ENCODE data around the gene TBC1D1. TPM values are rescaled to one million over a fixed set of nuclear protein-coding genes. Genes with fewer than 3 reads are reported as not detected.

TBC1D1 gene
- total and polyA plus RNA-seq, 10 donors = 49.3 to 142 (median 95.5) TPM

- no peak overlapping the region for H3K4me3 ChIP-seq
- H3K27me3 ChIP-seq (replicated peaks in 1 of 7) = no peaks in the 10 kb centered on the region
- DNase-seq = no peak
- peaks cover 0 to 77% (median 10%) of the 10 kb centered on the region in 6 donors for H3K36me3 ChIP-seq
- no peaks in the 10 kb centered on the region for H3K9me3 ChIP-seq
- peaks cover 0 to 64% (median 2%) of the 10 kb centered on the region in 6 donors for H3K4me1 ChIP-seq
- TF ChIP-seq POLR2AphosphoS5 (IDR thresholded peaks at IDR 0.05) (no peak), POLR2A (IDR thresholded peaks at IDR 0.05) (no peak), CTCF (IDR thresholded peaks at IDR 0.05 in 8 of 11, conservative IDR thresholded peaks at IDR 0.05 in 3 of 11) (no peak)
- no peak overlapping the region for H3K27ac ChIP-seq
- intact Hi-C loops (cut with DNase I; ENCODE audit: low total_unique reads) = no loop called here
- WGBS, 5 donors = 84 to 89% (median 86%) methylated on average over 7 of the region's 7 CpGs
These were observed 14.8 kb downstream of the TBC1D1 start for GRCh38 chr4:37905533-37906169.

GRCh38 chr4:37908488-37909331, 17.8 kb downstream of the TBC1D1 start:
- peak overlapping the region in 5 of 8 donors; percentile 31 to 67 (median 47) for H3K27ac ChIP-seq
- peaks cover 0 to 50% (median 2%) of the 10 kb centered on the region in 6 donors for H3K4me1 ChIP-seq
- WGBS, 5 donors = 68 to 80% (median 79%) methylated on average over 21 of the region's 21 CpGs
- peak in 1 of 3 donors; percentile 7 for TF ChIP-seq POLR2AphosphoS5 (IDR thresholded peaks at IDR 0.05)
- TF ChIP-seq CTCF (IDR thresholded peaks at IDR 0.05 in 8 of 11, conservative IDR thresholded peaks at IDR 0.05 in 3 of 11) = no peak
- peaks cover 0 to 49% (median 0%) of the 10 kb centered on the region in 6 donors for H3K36me3 ChIP-seq
- H3K27me3 ChIP-seq (replicated peaks in 1 of 7) = no peaks in the 10 kb centered on the region
- DNase-seq = no peak
- no peaks in the 10 kb centered on the region for H3K9me3 ChIP-seq
- H3K4me3 ChIP-seq = no peak overlapping the region
- intact Hi-C loops (cut with DNase I; ENCODE audit: low total_unique reads) = no loop called here

GRCh38 chr4:37909332-37910090, 18.6 kb downstream of the TBC1D1 start:
- Histone ChIP-seq H3K36me3 (peaks cover 0 to 41% (median 0%) of the 10 kb centered on the region in 6 donors), H3K4me3 (no peak overlapping the region), H3K27me3 (replicated peaks in 1 of 7) (no peaks in the 10 kb centered on the region), H3K4me1 (peaks cover 0 to 42% (median 2%) of the 10 kb centered on the region in 6 donors), H3K9me3 (no peaks in the 10 kb centered on the region), H3K27ac (peak overlapping the region in 5 of 8 donors; percentile 31 to 67 (median 47))
- TF ChIP-seq CTCF (IDR thresholded peaks at IDR 0.05 in 8 of 11, conservative IDR thresholded peaks at IDR 0.05 in 3 of 11) = no peak
- TF ChIP-seq POLR2AphosphoS5 (IDR thresholded peaks at IDR 0.05) = no peak
- no peak for TF ChIP-seq POLR2A (IDR thresholded peaks at IDR 0.05)
- intact Hi-C loops (cut with DNase I; ENCODE audit: low total_unique reads) = no loop called here
- no peak for DNase-seq
- WGBS, 5 donors = 90 to 96% (median 92%) methylated on average over 8 of the region's 8 CpGs

Measured in spleen (tissue), 11 donors.